HG03342 (cell line): Measurements from ENCODE around the gene ARL14EP.

ENCODE experiments used
- ATAC-seq: cut with Tn5 transposase; IDR thresholded peaks from one replicate; pipeline ENCODE4 v1.9.1; 2021; ENCODE audit warnings: mild to moderate bottlenecking, moderate library complexity; ENCODE audit not compliant: unreplicated experiment

The ARL14EP gene

GRCh38 chr11:30322826-30323710 is at the start of gene ARL14EP:
Gene ARL14EP, plus strand, starts transcription at chr11:30323104. Its CDS starts 7,845 bp downstream, at chr11:30330949.
- peak; percentile 94 for ATAC-seq

GRCh38 chr11:30277176-30277575 is 45.7 kb upstream of the ARL14EP start:
- no peak for ATAC-seq

- ATAC-seq = no peak
These were observed 43.1 kb upstream of the ARL14EP start for GRCh38 chr11:30279796-30280195.

- peak; percentile 27 for ATAC-seq
These were observed 41.2 kb upstream of the ARL14EP start for GRCh38 chr11:30281476-30282288.

- ATAC-seq = peak; percentile 72
These were observed 40.6 kb upstream of the ARL14EP start for GRCh38 chr11:30282289-30282631.

- ATAC-seq = no peak
These were observed 38.1 kb upstream of the ARL14EP start for GRCh38 chr11:30284836-30285235.

- ATAC-seq = no peak
These were observed 37.3 kb upstream of the ARL14EP start for GRCh38 chr11:30285416-30286121.

- ATAC-seq = no peak
These were observed 31.6 kb upstream of the ARL14EP start for GRCh38 chr11:30291331-30291730.

- no peak for ATAC-seq
These were observed 30.4 kb upstream of the ARL14EP start for GRCh38 chr11:30292545-30292944.

GRCh38 chr11:30295178-30295885 is 27.6 kb upstream of the ARL14EP start:
- no peak for ATAC-seq

GRCh38 chr11:30304620-30305019 is 18.3 kb upstream of the ARL14EP start:
- ATAC-seq = no peak

- peak; percentile 95 for ATAC-seq
These were observed 12.3 kb upstream of the ARL14EP start for GRCh38 chr11:30310623-30311022.

GRCh38 chr11:30311189-30311588 is 11.7 kb upstream of the ARL14EP start:
- no peak for ATAC-seq

- no peak for ATAC-seq
These were observed 10.7 kb upstream of the ARL14EP start for GRCh38 chr11:30312243-30312642.

GRCh38 chr11:30313580-30313979 is 9.3 kb upstream of the ARL14EP start:
- no peak for ATAC-seq

GRCh38 chr11:30314625-30315024 is 8.3 kb upstream of the ARL14EP start:
- ATAC-seq = no peak

- no peak for ATAC-seq
These were observed 6.7 kb upstream of the ARL14EP start for GRCh38 chr11:30316237-30316636.

GRCh38 chr11:30317030-30317429 is 5.9 kb upstream of the ARL14EP start:
- ATAC-seq = peak; percentile 60

GRCh38 chr11:30321321-30321720 is 1.6 kb upstream of the ARL14EP start:
- no peak for ATAC-seq

- ATAC-seq = no peak
These were observed 713 bp upstream of the ARL14EP start for GRCh38 chr11:30322191-30322590.
